AG08396 (cell line): ENCODE data around the gene EGR4.

Experiments
- DNase-seq: peaks from one replicate; pipeline ENCODE4 v3.0.0; 2012; ENCODE audit warnings: low spot score, mixed read lengths

EGR4 gene

DNA sequence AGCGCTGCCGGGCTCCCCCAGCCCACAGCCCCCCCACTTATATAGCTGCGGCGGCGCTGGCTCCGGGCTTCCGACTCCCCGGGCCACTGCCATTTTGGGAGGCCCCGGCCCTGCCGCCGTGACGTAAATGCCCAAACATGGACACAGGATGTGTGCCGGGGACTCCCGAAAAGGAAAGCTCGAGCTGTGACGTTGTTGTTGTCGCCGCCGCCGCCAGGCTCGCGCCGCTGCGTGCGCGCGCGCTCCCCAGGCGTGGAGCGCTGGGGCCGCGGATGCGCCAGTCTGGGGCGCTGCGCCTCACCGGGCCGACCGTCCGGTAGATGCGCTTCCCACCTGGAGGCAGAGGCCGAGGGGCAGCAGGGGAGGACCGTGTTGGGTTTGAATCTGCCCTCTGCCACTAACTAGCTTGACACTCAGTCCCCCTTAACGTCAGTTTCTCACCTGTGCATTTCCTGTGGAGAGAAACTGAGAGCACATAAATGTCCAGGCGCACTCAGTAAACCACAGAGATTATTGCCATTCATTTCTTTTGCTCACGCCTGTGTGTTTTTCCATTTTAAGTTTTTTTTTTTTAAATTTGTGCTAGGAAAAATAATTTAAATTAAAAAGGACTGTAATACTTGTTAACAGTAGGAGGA, at the start of gene EGR4:
Gene EGR4, minus strand, starts transcription at position 15 of the 638 bp plus-strand sequence. CDS start 231 bp downstream, outside the sequence.
- DNase-seq, result peak; percentile 92

DNA sequence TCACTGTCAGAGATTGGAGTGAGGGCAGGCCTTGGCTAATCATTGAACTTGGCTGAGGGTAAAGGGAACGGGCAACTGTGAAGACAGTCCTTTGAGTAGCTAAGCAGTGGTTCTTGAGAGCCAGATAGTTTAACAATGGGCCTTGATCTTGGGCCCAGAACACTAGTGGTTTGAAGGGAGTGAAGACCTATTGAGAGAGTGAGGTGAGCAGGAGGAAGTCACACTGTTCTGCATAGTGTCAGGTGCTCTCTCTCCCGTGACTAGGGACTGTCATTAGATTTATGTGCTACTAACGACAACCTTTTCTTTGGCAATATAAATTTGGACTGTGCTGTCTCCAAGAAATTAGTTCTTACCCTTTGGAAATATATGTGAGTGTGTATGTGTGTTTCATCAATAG, 47.7 kb upstream of the EGR4 start:
- DNase-seq, result no peak

DNA sequence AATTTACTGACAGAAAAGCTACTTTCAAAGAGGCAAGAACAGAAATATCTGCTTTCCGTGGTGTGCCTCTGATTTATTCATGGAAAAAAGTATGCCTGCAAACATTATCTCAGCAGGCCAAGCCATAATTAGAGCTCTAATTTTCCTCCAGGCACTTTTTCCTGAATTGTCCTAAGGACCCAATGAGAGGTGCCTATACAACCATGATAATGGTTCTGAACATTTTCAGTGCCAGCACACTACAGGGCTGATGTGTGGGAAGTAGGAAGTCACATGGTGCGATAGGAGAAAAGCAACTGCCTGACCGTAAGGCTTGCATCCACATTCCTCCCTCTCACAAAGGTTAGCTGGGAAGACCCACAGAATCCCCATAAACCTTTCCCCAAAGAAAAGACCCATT, 45.9 kb upstream of the EGR4 start:
- DNase-seq, result no peak

DNA sequence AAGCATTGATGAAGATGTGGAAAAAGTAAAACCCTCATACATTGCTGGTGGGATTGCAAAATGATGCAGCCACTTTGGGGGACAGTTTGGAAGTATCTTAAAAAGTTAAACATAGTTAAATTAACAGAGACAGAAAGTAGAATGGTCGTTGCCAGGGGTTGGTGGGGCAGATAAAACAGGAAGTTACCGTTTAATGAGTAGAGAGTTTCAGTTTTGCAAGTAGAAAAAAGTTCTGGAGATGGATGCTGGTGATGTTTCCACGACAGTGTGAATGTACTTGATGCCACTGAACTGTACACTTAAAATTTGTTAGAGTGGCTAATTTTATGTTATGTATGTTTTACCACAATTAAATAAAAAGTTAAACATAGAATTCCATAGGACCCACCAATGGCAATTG, 44.5 kb upstream of the EGR4 start:
- DNase-seq, result no peak

DNA sequence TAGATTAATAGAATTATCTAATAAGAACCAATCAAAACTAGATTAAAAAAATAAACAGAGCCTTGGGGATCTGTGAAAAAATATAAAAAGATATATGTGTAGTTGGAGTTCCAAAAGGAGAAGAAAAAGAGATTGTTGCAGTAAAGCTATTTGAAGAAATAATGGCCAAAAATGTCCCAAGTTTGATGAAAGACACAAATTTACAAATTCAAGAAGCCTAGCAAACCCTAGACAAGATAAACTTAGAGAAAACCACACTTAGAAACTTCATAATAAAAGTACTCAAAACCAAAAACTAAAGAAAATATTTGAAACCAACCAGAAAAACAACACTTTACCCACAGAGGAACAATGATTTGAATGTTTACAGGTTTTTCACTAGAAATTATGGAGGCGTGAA, 41.3 kb upstream of the EGR4 start:
- no peak for DNase-seq

DNA sequence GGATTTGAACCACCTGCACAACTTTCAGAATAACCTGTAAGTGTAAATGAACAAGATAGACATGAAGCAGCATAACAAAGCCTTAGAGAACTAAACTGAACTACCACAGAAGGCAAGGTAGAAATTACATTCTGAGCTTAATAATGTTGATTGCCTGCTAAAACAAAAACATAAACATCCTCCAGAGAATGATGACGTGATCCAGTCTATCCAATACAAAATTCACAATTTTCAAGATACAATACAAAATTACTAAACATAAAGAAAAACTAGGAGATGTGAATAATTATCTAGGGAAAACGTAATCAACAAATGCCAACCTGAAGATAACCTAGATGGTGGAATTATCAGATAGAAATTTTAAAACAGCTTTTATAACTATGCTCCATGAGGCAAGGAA, 40.7 kb upstream of the EGR4 start:
- no peak for DNase-seq

DNA sequence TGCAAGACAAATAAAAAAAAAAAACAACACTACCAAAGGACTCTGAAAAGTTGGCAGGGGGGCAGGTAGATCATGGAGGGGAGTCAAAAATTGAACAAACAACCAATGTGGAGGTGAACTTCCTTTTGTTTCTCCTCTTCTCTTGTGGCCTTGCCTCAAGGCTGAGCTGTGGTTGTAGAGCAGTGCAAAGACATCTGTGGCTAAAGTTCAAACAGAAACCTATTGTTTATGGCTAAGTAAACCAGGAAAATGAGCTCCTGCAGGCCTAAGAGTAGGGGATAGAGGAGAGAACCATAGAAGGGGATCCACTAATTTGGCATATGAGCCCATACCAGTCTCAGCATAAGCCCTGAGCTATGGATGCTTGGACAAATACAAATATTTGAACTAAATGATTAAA, 40.2 kb upstream of the EGR4 start:
- DNase-seq, result no peak

DNA sequence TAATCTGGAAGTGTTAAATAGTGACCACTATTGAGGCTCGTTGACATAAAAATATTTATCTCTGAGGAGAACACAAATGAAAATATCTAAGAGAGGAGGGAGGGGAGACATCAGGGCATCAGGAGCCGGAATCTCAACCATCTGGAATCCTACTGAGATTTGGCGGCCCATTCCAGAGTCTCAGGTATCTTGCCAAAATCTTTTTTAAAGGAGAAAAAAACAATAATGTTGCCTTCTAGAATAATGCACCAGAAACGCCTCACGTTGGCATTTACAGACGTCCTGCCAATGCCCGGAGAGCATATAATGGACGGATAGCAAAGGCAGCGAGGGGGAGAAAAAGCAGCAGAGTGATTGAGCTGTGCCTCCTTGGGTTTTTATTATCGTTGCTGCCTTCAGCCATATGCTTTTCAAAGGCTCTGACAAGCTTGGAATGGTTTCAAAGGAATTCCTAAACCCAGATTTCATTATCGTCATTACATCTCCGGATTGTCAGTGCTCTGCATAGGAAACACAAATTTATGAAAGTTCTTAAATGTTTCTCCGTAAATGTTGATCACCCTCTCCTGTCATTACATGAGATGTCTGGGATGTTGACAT, 30.9 kb upstream of the EGR4 start:
- no peak for DNase-seq

DNA sequence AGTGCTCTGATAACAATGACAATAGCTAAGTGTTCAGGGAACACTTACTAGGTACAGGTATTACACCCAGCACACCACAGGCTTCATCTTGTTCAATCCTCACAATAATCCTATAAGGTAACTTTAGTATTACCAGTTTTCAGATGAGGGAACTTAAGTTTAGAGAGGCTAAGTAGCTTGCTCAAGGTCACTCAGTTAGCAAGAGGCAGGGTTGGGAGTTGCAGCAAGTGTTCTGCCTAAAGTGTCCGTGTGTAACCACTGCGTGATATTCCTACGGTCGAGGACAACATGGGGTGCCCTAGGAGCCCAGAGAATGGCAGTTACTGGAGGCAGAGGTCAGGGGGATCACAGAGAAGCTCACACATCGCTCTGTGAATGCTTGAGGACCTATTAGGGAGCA, 30.2 kb upstream of the EGR4 start:
- no peak for DNase-seq

DNA sequence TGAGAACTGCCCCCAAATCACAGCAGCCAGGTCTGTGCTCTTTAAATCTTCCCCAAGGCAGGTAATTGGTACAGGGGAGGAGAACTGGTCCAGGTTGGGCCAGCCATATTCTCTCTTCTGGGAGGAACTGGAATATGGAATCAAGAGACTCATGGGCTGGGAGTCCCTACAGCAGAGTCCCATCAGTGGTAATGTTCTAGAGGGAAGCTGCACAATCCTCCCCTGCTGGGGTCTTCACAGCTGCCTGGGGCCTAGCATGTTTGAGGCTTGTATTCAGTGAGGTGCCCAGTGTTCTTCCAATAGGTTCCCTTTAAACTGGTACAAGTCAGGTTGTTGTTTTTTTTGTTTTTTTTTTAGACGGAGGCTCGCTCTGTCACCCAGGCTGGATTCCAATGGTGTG, 21.1 kb upstream of the EGR4 start:
- DNase-seq, result no peak

DNA sequence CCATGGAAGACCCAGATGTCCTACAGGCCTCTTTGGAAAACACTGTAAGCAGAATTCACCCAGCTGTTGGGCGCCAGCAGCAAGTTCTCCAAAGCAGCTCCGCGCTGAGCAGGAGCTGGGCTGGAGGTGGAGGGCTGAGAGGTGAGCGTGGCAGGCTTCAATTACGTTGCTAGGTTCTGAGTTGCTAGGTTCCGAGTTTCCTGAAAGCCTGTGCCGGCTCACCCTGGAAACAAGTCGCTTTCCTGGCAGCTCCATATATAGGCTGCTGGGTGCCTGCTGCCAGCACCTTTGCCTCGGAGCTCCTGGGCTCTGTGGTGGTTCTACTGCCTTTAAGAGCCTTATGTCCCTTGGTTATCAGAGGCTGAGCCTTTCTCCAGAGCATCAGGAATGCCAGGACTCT, 14.4 kb upstream of the EGR4 start:
- no peak for DNase-seq

DNA sequence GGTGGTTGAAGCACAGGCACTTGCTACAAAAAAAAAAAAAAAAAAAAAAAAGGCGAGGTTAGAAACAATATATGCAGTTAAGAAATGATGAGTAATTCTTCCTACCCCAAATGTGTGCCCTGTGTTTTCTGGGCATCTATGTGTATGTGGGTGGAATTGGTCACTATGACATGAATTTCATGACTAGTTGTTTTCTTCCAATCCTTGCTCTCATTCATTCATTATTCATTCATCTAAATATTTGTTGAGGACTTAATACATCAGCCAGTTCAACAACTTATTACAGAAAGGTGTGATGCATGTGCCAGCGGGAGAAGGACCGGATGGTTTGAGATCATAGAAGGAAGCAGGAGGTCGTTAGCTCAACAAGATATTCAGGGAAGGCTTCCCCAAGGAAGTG, 8.3 kb upstream of the EGR4 start:
- DNase-seq, result no peak

DNA sequence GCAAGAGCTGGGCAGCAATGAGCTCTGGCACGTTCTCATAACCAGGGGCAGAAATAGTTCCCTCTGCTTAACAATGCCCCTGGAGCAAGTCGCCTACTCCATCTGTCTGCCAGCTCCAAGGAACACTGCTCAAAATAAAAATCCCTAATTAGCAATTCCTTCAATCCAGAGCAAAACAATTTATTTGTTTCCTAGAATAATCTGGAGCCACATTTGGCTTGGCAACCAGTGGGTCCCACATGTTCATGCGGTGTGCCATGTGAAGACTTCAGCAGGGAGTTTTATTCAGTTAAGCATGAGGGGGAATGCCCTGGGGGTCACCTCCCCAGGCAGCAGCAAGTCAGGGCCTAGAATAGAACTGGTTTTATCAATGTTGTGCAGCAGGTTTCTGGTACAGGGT, 7.6 kb upstream of the EGR4 start:
- DNase-seq, result no peak

DNA sequence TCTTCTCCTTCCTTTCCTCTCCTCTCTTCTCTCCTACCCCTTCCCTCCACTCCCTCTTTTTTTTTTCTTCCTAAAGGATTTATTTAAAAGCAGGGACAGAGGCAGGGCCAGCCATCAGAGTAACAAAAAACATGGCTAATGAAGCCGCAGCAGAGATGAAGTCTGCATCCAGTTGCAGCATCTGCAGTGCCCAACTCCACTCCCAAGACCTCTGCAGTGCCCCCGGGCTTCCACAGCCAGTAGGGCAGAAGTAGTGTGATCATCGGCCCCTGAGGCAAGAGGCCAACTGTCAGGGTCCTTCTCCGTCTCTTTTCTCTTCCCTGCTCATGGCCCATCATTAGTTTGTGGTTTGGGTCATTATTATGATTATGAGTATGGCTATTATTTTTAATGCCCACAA, 4.2 kb upstream of the EGR4 start:
- no peak for DNase-seq

DNA sequence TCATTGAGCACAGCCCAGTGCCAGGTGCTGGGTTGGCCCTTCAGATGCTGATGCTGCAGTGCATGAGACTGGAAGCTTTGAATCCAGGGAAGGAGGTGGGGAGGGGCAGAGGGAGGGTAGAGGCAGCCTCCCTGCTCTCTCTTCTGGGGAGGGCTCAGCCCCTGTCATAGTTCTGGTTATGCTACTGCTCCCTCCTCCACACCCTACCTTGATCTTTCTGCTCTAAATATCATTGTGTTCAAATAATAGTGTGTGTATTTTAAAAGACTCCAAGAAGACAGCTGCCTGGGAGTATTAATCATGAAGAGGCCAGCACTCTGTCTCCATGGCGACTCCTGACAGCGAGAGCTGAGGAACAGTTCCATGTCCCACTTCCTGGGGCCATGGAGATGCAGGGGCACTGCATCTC, 3.8 kb upstream of the EGR4 start:
- DNase-seq, result no peak

DNA sequence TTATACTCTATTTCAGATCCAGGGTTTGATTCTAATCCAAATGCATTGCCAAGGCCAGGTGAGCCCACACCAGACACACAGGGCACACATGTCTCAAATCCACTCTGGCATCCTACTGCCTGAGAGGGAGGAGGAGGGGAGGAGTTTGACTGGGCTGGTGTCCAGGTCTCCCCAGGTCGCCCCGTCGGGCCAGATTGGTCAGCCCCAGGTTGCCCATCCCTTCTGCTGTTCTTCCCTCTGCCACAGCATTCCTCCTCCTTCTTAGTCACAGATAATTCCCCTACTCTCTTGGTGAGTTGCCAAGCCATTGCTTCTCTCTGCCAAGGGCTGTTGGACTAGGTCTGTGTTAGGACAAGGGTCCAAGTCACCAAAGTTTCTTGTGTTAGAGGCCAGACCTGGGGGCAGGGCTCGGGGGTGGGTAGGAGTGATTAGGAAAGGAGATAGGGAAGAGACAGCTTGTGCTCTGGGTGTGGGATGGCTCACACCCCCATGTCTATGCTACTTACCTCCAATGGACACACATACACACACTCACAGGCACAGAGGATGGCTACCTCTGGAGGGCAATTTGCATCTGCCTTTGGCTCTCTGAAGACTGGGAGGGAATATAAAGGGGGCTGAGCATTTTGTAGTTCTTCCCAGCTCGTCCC, 2.5 kb upstream of the EGR4 start:
- no peak for DNase-seq

DNA sequence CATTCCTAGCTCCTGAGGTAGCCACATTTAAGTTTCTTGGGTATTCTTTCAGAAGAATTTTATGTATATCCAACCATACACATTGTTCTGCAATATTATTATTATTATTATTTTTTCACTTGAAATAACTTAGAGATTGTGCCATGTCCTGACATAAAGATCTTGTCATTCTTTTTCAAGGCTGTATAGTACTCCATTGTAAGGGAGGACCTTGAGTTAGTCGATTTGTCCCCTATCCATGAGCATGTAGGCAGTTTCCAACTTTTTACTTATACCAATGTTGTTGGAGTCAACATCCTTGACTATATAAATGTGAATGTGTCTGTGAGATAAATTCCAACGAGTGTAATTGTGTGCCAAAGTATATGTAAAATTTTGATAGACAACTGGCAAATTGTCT, 891 bp upstream of the EGR4 start:
- no peak for DNase-seq

DNA sequence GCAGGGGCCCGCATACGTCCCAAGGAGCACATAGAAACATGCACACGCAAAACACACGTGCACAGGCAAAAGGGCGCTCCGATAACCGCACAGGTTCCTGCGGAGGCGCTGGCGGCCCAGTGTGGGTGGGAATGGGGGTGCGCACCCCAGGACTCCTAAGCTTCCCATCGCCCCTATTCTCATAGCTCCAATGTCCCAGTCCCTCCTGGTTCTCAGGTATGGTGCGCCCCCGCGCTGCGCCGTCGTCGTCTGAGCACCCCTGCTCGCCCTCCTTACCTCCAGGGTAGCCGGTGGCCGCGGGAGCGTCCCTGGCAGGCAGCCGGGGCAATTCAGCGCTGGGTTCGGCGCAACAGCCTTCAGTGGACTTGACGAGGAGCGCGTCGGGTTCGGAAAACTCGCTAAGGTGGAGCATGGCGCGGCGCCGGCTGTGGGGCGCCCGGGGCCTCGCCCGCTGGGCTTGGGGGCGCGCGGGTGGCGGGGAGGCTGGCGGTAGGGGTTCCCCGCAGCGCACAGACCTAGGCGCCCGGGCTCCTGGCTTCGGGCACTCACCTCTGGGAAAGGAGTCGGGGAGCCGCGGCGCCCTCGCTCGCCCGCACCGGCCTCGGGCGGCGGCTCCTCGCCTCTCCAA, 328 bp downstream of the EGR4 start:
- DNase-seq, result no peak

DNA sequence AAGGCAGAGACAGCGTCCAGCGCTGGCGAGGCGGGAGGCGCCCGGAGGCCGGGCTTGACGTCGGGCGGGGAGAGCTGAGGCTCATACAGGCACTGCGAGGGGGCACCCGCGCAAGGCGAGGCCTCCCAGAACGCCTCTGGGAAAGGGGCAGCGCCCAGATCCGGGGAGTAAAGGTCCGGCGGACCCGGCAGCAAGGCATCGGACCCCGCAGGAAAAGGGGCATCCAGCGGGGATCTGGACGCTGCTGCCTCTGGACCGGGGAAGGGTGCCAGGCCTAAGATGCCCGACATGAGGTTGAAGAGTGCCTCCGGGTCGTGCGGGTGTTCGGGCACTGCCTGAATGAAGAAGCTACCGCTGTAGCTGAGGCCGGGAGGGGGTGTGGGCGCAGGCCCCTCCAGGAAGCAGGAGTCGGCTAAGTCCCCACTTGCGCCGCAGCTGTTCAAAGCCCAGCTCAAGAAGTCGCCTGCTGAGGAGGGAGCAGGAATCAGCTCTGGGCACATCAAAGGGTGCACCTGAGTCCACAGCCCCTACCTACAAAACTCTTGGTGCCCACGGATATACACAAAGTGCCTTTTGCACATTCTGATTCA, 937 bp downstream of the EGR4 start:
- DNase-seq, result no peak

DNA sequence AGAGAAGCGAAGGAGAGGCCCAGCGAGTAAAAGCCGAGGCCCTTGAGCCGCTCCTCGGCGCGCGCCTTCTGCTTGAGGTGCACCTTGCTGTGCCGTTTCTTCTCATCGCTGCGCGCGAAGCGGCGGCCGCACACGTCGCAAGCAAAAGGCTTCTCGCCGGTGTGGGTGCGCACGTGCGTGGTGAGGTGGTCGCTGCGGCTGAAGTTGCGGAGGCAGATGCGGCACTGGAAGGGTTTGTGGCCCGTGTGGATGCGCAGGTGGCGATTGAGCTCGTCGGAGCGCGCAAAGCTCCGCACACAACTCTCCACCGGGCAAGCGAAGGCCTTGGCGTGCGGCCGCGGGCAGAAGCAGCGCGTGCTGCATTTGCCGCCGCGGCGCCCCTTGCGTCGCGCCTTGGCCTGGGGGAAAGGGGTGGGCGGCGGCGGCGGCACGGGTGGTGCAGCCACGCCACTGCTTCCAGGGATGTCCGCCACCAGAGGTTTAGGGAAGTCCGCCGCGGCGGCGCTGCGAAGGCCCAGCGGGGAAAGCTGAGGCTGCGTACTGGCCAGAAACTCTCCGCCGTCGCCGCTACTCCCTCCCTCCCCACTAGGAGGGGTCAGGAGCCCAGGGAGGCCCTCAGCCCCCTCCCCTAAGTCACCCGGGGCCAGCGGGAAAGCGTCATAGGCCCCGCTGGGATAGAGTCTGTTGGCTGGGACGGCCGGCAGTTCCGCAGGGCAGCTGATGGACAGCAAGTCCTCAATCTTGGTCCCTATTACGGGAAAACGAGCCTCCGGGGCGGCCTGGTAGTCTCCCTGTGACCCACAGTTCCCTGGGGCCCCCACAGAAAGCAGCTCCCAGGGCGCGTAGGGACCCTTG, 1.7 kb downstream of the EGR4 start:
- peak; percentile 33 for DNase-seq

DNA sequence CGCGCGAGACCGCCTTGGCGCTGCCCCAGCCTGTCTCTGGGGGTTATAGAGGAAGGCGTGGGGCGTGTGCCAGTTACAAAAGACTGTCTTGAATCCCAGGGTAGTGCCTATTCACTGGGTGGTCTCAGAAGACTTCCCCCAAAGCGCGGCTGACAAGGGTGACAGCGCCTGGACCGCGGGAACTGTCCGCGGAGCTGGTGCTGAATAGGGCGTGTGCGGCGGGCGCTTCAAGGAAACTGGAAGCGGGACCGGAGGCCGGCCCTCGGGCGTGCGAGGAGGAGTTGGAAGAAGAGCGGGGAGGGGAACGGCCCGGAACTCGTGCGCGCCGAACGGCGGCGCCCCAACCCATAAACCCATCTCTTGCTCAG, 2.3 kb downstream of the EGR4 start:
- peak; percentile 83 for DNase-seq
